ENCODE measurements around the gene TRHDE.
"Not testable (repeated sequence)": the region's sequence is repeated elsewhere in the genome, so short reads cannot be mapped to it uniquely, and the experiment has no call there.

Gene TRHDE

GRCh38 chr12:72453550-72453949 lies 181.4 kb downstream of the TRHDE start:
- no peak for DNase-seq

DNA sequence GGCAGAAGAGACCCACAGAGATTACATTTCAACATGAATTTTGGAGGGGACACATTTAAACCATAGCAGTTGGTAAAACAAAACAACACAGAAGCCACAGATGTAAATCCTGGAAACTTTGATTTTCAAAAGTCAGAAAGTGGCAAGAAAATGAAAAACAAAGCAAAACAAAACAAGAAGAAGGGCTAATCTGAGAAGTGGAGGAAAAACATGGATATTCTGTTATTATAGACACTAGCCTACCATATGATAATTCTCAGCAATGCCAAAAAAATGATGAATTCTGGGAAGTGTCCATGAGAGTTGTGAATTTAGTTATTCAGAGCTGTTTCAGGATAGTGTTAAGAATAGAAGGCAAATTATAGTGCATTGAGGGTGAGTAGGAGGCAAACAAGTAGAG lies 192.3 kb downstream of the TRHDE start:
- no peak for DNase-seq

DNA sequence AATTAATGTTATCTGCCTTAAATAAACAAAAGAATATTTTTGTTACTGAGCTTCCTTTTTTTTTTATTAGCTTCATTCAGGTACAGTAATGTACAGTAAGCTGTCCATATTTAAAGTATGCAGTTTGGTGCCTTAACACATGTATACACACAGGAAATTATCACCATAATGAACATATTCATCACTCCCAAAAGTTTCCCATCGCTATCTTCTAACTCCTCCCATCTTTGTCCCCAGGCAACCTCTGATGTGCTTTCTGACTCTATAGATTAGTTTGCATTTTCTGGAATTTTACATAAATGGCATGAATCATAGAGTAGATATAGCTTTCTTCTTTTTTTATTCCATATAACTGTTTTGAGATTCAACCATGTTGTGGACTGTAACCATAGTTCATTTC lies 193.0 kb downstream of the TRHDE start:
- DNase-seq, result no peak

DNA sequence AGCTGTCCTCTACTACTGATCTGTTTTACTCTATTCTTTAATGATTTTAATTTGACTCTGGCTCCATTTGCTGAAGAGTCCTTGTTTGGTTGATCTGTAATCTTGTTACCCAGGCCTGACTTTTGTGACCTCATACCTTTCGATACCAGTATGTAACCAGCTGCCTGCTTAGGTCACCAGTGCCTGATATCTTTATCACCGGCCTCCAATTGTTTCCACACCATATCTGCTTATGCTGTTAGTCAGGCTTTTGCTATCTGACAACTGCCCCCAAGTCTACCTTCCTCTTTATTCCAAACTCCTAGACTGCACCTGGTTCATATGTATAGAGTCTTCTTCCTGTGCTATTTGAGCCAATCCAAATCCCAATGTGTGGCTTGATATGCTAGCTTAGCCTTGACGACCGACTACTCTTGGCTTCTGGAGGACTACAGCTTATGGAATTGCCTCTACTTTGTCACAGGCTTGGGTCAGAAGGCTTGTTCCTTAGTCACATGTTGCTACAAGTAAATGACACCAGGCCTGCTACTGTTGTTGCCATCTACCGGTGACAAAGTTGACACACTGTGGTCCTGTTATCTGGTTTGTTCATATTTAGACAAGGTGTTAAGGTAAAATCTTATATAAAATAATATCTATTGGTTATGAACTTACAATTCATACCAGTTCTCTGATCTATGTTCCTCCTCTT lies 193.9 kb downstream of the TRHDE start:
- DNase-seq, result peak; percentile 20

GRCh38 chr12:72467985-72468384 lies 195.8 kb downstream of the TRHDE start:
- DNase-seq, result no peak

DNA sequence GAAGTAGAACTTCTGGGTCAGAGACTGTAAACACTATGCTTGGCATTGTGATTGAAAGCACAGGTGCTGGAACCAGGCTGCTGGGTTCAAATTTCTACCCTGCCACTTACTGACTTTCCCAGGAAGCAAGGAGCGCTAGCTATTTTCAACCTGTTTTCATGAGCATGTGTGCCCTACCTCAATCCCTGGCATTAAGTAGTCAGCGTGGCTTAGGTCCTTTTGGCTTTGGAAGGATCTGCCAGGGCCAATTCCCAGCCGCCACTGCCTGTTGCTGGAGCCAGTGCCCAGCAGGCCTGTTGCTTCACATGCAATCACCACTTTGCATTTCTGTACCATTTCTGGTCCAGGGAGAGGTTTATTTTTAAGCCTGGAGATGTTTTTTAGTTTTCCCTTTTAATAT lies 196.3 kb downstream of the TRHDE start:
- no peak for DNase-seq

GRCh38 chr12:72471806-72472205 lies 199.6 kb downstream of the TRHDE start:
- no peak for DNase-seq

DNA sequence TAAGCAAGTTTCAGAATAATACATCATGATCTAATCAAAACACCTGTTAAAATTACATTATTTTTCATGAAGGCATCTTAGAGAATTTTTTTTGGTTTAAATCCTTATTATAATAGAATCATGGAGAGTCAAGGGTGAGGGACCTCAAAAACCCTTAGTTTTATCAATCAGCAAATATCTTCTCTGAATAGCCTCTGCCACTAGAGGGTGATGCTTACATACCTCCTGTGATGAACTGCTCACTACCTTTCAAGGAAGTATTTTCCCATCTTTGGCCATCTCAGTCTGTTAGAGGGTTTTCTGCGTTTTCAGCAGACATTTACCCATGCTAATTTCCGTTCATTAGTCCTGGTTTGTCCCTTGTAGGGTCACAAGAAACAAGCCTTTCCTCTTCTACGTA lies 200.2 kb downstream of the TRHDE start:
- DNase-seq, result no peak

- no peak for DNase-seq
Measured at GRCh38 chr12:72476301-72476700, 204.1 kb downstream of the TRHDE start.

GRCh38 chr12:72485017-72485701 lies 213.0 kb downstream of the TRHDE start:
- DNase-seq, result no peak

GRCh38 chr12:72491426-72491825 lies 219.3 kb downstream of the TRHDE start:
- DNase-seq, result no peak

GRCh38 chr12:72493407-72493806 lies 221.2 kb downstream of the TRHDE start:
- no peak for DNase-seq

GRCh38 chr12:72498354-72498753 lies 226.2 kb downstream of the TRHDE start:
- DNase-seq, result no peak

GRCh38 chr12:72499244-72499643 lies 227.1 kb downstream of the TRHDE start:
- DNase-seq, result no peak

DNA sequence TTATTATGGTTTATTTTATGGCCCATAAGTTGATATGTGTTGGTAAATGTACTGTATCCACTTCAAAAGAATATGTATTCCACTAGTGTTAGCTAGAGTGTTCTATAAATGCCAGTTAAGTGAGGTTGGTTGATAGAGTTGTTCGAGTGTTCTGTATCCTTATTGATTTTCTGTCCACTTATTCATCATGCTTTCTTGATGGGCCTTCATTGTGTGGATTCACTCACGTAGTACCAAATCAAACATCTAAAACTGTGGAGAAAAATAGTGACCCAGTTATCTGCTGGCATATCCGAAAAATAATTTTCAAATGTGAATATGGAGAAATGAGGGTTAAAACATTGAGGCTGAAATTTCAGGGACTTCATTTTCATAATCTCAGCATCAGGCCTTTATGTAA lies 230.4 kb downstream of the TRHDE start:
- no peak for DNase-seq

- DNase-seq, result no peak
Measured at GRCh38 chr12:72505227-72505626, 233.1 kb downstream of the TRHDE start.

DNA sequence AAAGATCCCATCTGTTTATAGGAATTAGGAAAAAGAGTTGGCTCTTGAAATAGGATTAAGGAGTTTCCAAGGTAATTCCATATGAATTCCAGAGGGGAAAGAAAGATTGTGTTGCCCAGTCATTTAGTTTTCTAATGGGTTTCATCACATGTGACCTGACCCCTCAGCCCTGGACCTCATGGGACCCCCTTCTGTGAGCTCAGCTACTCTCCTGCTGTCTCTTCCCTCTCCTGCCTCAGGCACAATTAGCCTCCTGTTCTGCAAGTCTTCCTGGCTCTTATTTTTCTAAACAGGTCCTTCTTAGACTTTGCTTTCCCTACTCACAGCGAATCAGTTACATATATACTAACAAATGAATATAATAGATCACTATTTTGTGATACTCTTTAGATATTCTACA lies 237.7 kb downstream of the TRHDE start:
- peak; percentile 38 for DNase-seq

DNA sequence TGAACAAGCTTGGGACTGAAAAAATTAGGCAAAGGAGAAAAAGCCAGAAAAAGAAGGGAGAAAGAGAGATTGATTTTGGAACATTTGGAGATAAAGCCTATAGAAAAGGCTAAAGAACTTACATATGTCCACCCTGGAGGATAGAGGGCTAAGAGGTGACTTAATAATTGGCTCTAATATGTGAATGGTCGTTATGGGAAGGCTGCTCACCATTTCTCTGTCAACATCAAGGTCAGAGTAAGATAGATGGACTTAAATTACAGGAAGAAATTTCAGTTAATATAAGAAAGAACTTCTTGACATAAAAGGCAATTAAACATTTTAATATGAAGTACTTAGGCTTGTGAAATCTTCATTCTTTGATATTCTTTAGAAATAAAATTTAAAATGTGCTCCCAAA lies 238.6 kb downstream of the TRHDE start:
- no peak for DNase-seq

GRCh38 chr12:72511498-72511897 lies 239.3 kb downstream of the TRHDE start:
- no peak for DNase-seq

DNA sequence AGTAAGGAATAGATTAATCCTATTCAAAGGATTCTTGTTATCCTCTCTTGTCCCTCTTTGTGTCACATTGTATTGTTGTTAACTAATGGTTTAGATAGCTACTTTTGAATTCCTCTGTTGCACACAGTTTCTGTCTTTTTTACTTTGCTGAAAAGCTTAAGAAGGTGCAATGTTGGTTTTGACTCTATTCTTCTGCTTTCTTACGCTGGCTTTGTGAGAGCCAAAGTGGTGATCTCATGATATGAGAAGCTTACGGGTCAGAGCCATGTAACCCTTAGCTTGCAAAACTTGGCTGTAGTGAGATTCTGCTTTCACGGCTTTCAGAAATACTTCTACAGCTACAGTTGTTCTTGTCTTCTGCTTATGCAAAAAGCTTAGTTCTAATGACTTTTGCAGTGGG lies 239.7 kb downstream of the TRHDE start:
- no peak for DNase-seq

DNA sequence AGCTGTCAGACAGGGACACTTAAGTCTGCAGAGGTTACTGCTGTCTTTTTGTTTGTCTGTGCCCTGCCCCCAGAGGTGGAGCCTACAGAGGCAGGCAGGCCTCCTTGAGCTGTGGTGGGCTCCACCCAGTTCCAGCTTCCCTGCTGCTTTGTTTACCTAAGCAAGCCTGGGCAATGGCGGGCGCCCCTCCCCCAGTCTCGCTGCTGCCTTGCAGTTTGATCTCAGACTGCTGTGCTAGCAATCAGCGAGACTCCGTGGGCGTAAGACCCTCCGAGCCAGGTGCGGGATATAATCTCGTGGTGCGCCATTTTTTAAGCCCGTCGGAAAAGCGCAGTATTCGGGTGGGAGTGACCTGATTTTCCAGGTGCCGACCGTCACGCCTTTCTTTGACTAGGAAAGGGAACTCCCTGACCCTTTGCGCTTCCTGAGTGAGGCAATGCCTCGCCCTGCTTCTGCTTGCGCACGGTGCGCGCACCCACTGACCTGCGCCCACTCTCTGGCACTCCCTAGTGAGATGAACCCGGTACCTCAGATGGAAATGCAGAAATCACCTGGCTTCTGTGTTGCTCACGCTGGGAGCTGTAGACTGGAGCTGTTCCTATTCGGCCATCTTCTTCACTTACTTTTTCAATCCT lies 248.0 kb downstream of the TRHDE start:
- not testable (repeated sequence) for DNase-seq

DNA sequence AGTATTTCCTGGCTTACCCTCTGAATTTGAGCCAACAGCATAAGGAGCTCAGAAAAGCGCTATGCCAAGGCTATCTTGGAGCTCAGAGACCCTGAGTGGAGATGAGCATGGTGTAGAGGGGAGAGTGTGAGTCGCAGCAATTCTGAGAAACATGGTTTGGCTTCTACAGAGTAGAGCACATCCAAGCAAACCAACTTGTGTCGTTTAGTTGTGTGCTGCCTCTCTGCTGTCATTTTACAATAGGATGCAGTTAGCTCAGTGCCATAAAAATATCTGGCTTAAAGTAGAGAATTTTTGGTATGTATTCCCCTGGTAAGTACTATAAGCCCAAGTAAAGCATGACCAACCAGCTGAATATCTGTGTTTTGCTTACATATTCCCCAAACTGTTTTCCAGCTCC lies 249.2 kb downstream of the TRHDE start:
- no peak for DNase-seq

- peak; percentile 14 for DNase-seq
Measured at GRCh38 chr12:72522411-72522810, 250.2 kb downstream of the TRHDE start.

GRCh38 chr12:72523754-72524153 lies 251.6 kb downstream of the TRHDE start:
- no peak for DNase-seq
